Central memory CD8-positive, alpha-beta T cell (primary cell): ENCODE measurements around the gene MRNIP.

Experiments
- ATAC-seq: fragments of 150-1000 bp; cut with Tn5 transposase; replicated peaks from 2 replicates; pipeline ENCODE4 v1.10.0; 2022; ENCODE audit warnings: mild to moderate bottlenecking, moderate FRiP score, moderate number of reproducible peaks; ENCODE audit not compliant: poor library complexity, severe bottlenecking; ENCODE audit errors: extremely low read depth
- DNase-seq, 2 donors: peaks; one replicate each; pipeline ENCODE4 v3.0.0; 2021; ENCODE audit warnings: low spot score in 2 of 2
- H3K27ac Mint-ChIP-seq: one replicate; pipeline ENCODE4 v1.8.0; 2022; ENCODE audit warnings: low read depth, mild to moderate bottlenecking, moderate library complexity, mixed read lengths
- H3K27me3 Mint-ChIP-seq: one replicate; pipeline ENCODE4 v1.8.0; 2022; ENCODE audit warnings: mixed read lengths
- H3K36me3 Mint-ChIP-seq: one replicate; pipeline ENCODE4 v1.8.0; 2022; ENCODE audit warnings: mild to moderate bottlenecking, moderate library complexity, mixed read lengths; ENCODE audit not compliant: insufficient read depth
- H3K4me1 Mint-ChIP-seq: one replicate; pipeline ENCODE4 v1.8.0; 2022; ENCODE audit warnings: mixed read lengths
- H3K4me3 Mint-ChIP-seq: one replicate; pipeline ENCODE4 v1.8.0; 2022; ENCODE audit warnings: mild to moderate bottlenecking, moderate library complexity, mixed read lengths
- H3K9me3 Mint-ChIP-seq: one replicate; pipeline ENCODE4 v1.8.0; 2022; ENCODE audit warnings: mixed read lengths

MRNIP gene

GRCh38 chr5:179798771-179799643 is 59.6 kb downstream of the MRNIP start:
- Mint-ChIP-seq H3K9me3 (no peaks in the 10 kb centered on the region), H3K4me1 (peaks cover 29% of the 10 kb centered on the region), H3K27me3 (no peaks in the 10 kb centered on the region), H3K36me3 (peaks cover 27% of the 10 kb centered on the region), H3K4me3 (no peak overlapping the region), H3K27ac (peak overlapping the region; percentile 53)
- DNase-seq (no peak), ATAC-seq (no peak)

DNA sequence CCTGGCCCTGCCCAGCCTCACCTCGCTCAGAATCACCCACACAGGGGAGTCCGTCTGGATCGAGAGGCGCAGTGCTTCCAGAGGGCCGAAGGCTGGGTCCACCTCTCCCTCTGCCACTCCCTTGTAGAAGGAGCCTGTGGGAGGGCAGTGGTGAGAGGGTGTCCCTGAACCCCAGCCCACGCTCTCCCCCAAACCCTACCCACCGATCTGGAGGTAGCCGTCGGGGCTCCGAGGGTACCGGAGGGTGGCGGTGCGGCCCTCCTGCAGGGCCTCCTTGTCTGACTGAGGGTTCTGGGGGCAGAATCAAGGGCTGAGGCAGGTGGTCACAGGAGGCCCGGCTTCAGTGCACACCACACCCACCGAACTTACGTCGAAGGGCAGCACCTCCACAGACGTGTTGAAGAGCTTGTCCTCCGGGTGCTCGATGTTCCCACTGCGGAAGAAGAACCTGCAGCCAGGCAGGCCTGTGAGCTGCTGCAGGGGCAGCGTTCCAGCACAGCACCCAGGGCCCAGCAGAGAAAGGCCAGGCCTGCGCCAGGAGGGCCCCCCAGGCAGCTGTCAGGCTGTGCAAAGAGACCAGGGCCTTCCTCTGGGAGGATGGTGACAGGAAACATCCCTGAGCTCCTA is 60.4 kb downstream of the MRNIP start:
- Mint-ChIP-seq H3K4me3 (no peak overlapping the region), H3K27ac (peak overlapping the region; percentile 53), H3K9me3 (no peaks in the 10 kb centered on the region), H3K4me1 (peaks cover 31% of the 10 kb centered on the region), H3K27me3 (no peaks in the 10 kb centered on the region), H3K36me3 (peaks cover 30% of the 10 kb centered on the region)
- no peak for DNase-seq
- no peak for ATAC-seq

DNA sequence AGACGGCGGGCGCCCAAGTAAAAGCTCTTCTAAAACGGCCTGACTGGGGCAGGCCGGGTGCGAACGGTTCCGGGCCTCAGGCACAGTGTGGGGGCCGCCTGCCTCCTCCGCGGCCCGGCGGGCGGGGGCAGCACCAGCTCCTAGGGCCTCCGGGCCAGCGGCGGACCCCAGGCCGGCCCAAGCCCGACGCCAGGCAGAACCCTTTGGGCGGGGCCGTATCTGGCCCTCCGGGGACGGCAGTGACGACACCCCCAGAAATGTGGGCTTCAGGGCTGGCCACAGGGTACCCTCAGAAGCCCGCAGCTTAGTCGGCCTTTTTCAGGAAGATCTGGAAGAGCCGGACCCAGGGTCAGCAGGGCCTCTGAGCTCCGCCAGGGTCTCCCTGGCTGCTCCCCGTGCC is 60.9 kb downstream of the MRNIP start:
- no peak overlapping the region for H3K27ac Mint-ChIP-seq

GRCh38 chr5:179796877-179797608 is 61.6 kb downstream of the MRNIP start:
- peaks cover 39% of the 10 kb centered on the region for H3K4me1 Mint-ChIP-seq
- H3K36me3 Mint-ChIP-seq: peaks cover 28% of the 10 kb centered on the region
- H3K9me3 Mint-ChIP-seq: no peaks in the 10 kb centered on the region
- H3K27me3 Mint-ChIP-seq: no peaks in the 10 kb centered on the region
- peak overlapping the region; percentile 69 for H3K27ac Mint-ChIP-seq
- no peak for DNase-seq
- ATAC-seq: no peak
- H3K4me3 Mint-ChIP-seq: peak overlapping the region; percentile 69

More for the DNA sequence above, 60.9 kb downstream of the MRNIP start:
- Mint-ChIP-seq H3K4me1 (peaks cover 35% of the 10 kb centered on the region), H3K4me3 (no peak overlapping the region), H3K36me3 (peaks cover 30% of the 10 kb centered on the region), H3K9me3 (no peaks in the 10 kb centered on the region), H3K27me3 (no peaks in the 10 kb centered on the region)
- ATAC-seq: no peak
- DNase-seq: no peak

DNA sequence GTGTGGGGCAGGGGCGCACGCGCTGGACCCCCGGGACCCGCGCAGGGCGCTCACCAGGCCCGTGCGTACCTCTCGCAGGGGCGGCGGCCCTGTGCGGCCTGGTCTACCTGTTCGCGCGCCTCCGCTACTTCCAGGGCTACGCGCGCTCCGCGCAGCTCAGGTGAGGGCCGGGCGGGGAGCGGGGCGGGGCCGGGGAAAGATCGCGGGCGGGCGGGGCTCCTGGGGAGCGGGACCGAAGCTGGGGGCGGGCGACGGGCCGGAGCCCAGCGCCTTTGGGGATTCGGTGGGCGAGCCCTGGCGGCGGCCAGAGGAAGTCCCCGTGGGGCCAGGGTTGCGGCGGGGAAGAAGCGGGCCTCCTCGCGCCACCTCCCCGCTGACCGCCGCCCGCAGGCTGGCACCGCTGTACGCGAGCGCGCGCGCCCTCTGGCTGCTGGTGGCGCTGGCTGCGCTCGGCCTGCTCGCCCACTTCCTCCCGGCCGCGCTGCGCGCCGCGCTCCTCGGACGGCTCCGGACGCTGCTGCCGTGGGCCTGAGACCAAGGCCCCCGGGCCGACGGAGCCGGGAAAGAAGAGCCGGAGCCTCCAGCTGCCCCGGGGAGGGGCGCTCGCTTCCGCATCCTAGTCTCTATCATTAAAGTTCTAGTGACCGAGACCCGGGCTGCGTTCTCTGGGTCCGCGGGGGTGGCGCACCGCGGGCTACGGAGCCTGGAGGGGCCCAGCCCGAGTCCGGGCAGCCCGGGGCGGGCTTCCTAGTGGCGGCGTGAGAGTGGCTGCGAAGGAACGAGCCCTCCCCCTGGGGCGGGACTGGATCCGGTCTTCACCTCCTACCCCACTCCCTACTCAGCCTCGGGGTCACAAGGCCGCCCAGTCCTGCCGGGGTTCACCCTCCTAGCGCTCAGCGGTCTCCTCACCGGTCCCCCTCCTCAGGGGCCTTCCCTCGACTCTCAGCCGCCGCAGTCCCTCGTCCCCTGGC is 62.5 kb downstream of the MRNIP start:
- H3K27me3 Mint-ChIP-seq: no peaks in the 10 kb centered on the region
- peak; percentile 55 for ATAC-seq
- peak overlapping the region; percentile 69 for H3K27ac Mint-ChIP-seq
- H3K4me3 Mint-ChIP-seq: peak overlapping the region; percentile 69
- DNase-seq: peak; percentile 44 to 59
- H3K9me3 Mint-ChIP-seq: no peaks in the 10 kb centered on the region
- H3K4me1 Mint-ChIP-seq: peaks cover 34% of the 10 kb centered on the region
- peaks cover 24% of the 10 kb centered on the region for H3K36me3 Mint-ChIP-seq

- DNase-seq: no peak
- Mint-ChIP-seq H3K4me1 (peaks cover 34% of the 10 kb centered on the region), H3K9me3 (no peaks in the 10 kb centered on the region), H3K27ac (peak overlapping the region; percentile 41), H3K4me3 (peak overlapping the region; percentile 69), H3K27me3 (no peaks in the 10 kb centered on the region), H3K36me3 (peaks cover 22% of the 10 kb centered on the region)
- no peak for ATAC-seq
Measured at GRCh38 chr5:179795049-179795862, 63.4 kb downstream of the MRNIP start.

DNA sequence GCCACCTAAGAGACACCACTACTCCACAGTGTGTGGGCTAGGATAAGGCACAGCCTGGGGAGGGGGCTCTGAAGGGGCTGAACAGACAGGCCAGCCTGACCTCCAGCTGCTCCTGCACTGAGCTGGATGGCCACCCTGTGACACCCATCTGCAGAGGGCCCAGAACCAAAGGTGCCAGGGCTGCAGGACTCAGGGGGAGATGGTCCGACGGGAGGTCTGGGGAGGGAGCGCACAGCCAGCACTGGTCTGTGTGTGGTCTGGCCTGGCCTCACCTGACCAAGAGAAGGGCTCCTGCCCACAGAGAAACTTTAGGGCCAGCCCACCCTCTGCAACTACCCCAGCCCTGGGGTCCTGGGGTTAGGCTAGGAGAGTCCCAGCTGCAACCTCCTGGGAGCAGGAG is 64.0 kb downstream of the MRNIP start:
- DNase-seq: no peak
- peaks cover 34% of the 10 kb centered on the region for H3K4me1 Mint-ChIP-seq
- H3K9me3 Mint-ChIP-seq: no peaks in the 10 kb centered on the region
- H3K4me3 Mint-ChIP-seq: peak overlapping the region; percentile 69
- no peaks in the 10 kb centered on the region for H3K27me3 Mint-ChIP-seq
- no peak for ATAC-seq
- H3K27ac Mint-ChIP-seq: no peak overlapping the region
- H3K36me3 Mint-ChIP-seq: peaks cover 20% of the 10 kb centered on the region

DNA sequence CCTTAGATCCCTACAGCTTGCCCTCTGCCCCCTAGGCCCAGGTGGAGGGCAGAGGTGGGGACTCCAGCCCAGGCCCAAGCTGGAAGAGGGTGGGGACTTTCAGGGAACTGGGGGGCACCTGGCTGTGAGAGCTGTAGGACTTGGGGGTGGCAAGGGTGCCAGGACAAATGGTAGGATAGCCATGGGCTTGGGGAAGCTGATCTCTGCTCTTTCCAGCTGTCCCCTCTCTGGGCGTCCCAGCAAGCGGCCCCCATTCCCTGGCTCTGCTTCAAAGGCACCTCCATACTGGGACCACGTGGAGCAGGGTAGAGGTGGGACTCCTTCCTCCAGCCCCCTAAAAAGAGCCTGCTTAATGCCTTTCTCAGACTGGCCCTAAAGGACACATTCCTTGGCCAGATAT is 64.4 kb downstream of the MRNIP start:
- Mint-ChIP-seq H3K36me3 (peaks cover 19% of the 10 kb centered on the region), H3K27ac (peak overlapping the region; percentile 92), H3K9me3 (no peaks in the 10 kb centered on the region), H3K4me3 (peak overlapping the region; percentile 69), H3K4me1 (peaks cover 34% of the 10 kb centered on the region), H3K27me3 (no peaks in the 10 kb centered on the region)
- ATAC-seq (no peak), DNase-seq (no peak)

DNA sequence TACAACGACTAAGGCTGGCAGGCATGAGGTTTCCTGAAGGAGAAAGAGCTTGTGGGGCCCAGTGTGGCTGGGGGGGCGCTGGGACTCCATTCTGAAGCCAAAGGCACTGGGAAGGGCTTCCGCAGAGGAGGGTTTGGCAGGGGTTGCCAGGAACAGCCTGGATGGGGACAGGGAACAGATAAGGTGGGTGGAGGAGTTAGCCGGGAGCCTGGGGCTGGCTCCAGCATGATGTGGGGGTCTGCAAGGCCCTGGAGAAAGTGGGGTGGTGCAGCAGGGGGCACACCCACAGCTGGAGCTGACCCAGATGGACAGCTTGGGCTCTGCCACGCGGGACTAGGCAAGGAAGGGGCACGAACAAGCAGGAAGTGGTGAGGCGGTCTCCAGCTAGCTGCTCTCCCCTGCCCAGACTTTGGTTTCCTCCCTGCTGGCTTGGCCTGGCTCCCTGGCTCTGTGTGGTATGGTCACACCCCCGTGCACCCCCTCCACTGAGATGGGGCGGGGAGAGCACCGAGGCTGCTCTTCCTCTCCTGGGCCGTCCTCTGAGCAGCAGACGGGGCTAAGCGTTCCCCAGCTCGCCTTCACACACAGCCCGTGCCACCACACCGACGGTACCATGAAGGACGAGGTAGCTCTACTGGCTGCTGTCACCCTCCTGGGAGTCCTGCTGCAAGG is 65.0 kb downstream of the MRNIP start, which contains the start of gene LTC4S:
Gene LTC4S, plus strand, starts transcription at position 519 of the 672 bp plus-strand sequence. Its CDS starts 95 bp downstream, at position 614.
- H3K4me3 Mint-ChIP-seq: peak within 1 kb of the TSS; percentile 69
- ATAC-seq: peak; percentile 81
- no peaks in the 10 kb centered on the region for H3K27me3 Mint-ChIP-seq
- peaks cover 17% of the 10 kb centered on the region for H3K36me3 Mint-ChIP-seq
- peak; percentile 47 to 68 for DNase-seq
- no peaks in the 10 kb centered on the region for H3K9me3 Mint-ChIP-seq
- peak within 1 kb of the TSS; percentile 92 for H3K27ac Mint-ChIP-seq
- peaks cover 34% of the 10 kb centered on the region for H3K4me1 Mint-ChIP-seq

DNA sequence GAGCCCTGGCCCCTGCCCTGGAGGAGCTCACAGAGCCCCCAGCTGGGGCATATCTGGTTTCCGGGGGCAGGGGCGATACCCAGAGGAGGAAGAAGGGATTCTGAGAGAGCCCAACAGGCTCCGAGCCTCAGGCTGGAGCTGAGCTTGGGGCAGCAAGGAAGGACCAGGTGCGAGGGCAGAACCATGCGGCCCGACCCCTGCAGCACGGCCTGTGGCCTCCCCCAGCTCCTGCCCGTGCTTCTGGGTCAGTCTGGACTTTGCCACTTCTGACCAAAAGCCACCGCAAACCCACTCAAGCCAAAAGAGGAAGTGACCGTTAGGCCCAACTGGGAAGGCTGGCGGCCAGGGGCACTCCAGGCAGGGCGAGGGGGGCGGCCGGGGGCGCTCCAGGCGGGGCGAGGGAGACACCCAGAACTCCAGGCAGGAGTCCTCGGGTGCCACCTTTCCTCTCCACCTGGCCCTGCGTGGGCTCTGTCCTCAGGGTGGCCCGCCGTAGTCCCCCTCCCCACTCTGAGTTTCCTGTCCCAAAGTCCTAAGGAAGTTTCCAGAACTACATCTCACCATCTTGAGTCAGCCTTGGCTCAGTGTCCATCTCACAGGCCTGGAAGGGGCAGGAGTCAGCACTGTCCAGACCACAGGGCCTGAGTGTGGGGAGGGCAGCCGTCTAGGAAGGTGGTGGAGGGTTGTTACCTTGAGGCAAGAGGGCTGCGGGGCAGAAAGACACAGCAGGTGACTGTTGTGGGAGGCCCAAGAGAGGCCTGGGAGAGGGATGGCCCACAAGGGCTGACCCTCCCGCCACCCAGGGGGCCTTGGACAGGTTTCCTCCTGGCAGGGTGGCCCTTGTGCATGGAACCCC is 65.8 kb downstream of the MRNIP start:
- H3K27ac Mint-ChIP-seq: peak overlapping the region; percentile 92
- no peak for ATAC-seq
- peaks cover 17% of the 10 kb centered on the region for H3K36me3 Mint-ChIP-seq
- H3K4me1 Mint-ChIP-seq: peaks cover 34% of the 10 kb centered on the region
- no peaks in the 10 kb centered on the region for H3K9me3 Mint-ChIP-seq
- H3K27me3 Mint-ChIP-seq: no peaks in the 10 kb centered on the region
- DNase-seq: no peak
- H3K4me3 Mint-ChIP-seq: peak overlapping the region; percentile 69
